IPS-NIHi11 (cell line): ENCODE data around the gene PRKCA.
"Not testable (repeated sequence)": the region's sequence is repeated elsewhere in the genome, so short reads cannot be mapped to it uniquely, and the experiment has no call there.

Experiments
- DNase-seq: peaks from one replicate; pipeline ENCODE4 v3.0.0; 2012; ENCODE audit warnings: mixed read lengths, low spot score

PRKCA gene

GRCh38 chr17:66715076-66715675 is 412.8 kb downstream of the PRKCA start:
- no peak for DNase-seq

- peak; percentile 72 for DNase-seq
Observed at GRCh38 chr17:66715745-66716156, 413.3 kb downstream of the PRKCA start.

- DNase-seq, result no peak
Observed at GRCh38 chr17:66716236-66717026, 414.0 kb downstream of the PRKCA start.

- DNase-seq, result peak; percentile 31
Observed at GRCh38 chr17:66717641-66718058, 415.2 kb downstream of the PRKCA start.

- DNase-seq, result no peak
Observed at GRCh38 chr17:66720027-66720426, 417.6 kb downstream of the PRKCA start.

GRCh38 chr17:66720567-66720966 is 418.2 kb downstream of the PRKCA start:
- DNase-seq, result no peak

- peak; percentile 2 for DNase-seq
Observed at GRCh38 chr17:66722341-66722740, 419.9 kb downstream of the PRKCA start.

GRCh38 chr17:66724581-66725341 is 422.3 kb downstream of the PRKCA start:
- DNase-seq, result peak; percentile 3

GRCh38 chr17:66725438-66725837 is 423.0 kb downstream of the PRKCA start:
- not testable (repeated sequence) for DNase-seq

GRCh38 chr17:66725956-66726355 is 423.5 kb downstream of the PRKCA start:
- no peak for DNase-seq

- DNase-seq, result no peak
Observed at GRCh38 chr17:66726371-66726770, 424.0 kb downstream of the PRKCA start.

- DNase-seq, result no peak
Observed at GRCh38 chr17:66726846-66727245, 424.4 kb downstream of the PRKCA start.

GRCh38 chr17:66727634-66728570 is 425.5 kb downstream of the PRKCA start:
- DNase-seq, result peak; percentile 78

- peak; percentile 57 for DNase-seq
Observed at GRCh38 chr17:66730461-66730923, 428.1 kb downstream of the PRKCA start.

- no peak for DNase-seq
Observed at GRCh38 chr17:66733759-66734158, 431.3 kb downstream of the PRKCA start.

GRCh38 chr17:66734186-66734943 is 432.0 kb downstream of the PRKCA start:
- DNase-seq, result no peak

GRCh38 chr17:66737524-66737923 is 435.1 kb downstream of the PRKCA start:
- peak; percentile 61 for DNase-seq

GRCh38 chr17:66738301-66738700 is 435.9 kb downstream of the PRKCA start:
- DNase-seq, result no peak

GRCh38 chr17:66739553-66739952 is 437.1 kb downstream of the PRKCA start:
- no peak for DNase-seq

GRCh38 chr17:66740226-66740625 is 437.8 kb downstream of the PRKCA start:
- no peak for DNase-seq

GRCh38 chr17:66743511-66743910 is 441.1 kb downstream of the PRKCA start:
- no peak for DNase-seq
